Nephron (organoid): ENCODE measurements around the gene ITGA7.

ENCODE experiments used
- H3K27ac Mint-ChIP-seq, 3 experiments: 2 replicates each; pipeline ENCODE4 v1.8.0; 2020; ENCODE audit warnings: mixed read lengths in 3 of 3, mild to moderate bottlenecking in 2 of 3, moderate library complexity in 1 of 3
- H3K27me3 Mint-ChIP-seq: 2 replicates; pipeline ENCODE4 v1.8.0; 2021; ENCODE audit warnings: low read depth, mild to moderate bottlenecking, moderate library complexity, mixed read lengths
- H3K36me3 Mint-ChIP-seq: 2 replicates; pipeline ENCODE4 v1.8.0; 2020; ENCODE audit warnings: low read depth, mixed read lengths
- H3K4me1 Mint-ChIP-seq: 2 replicates; pipeline ENCODE4 v1.8.0; 2020; ENCODE audit warnings: mixed read lengths
- H3K4me3 Mint-ChIP-seq, 3 experiments: 2 replicates each; pipeline ENCODE4 v1.8.0; 2020; ENCODE audit warnings: mild to moderate bottlenecking in 3 of 3, mixed read lengths in 3 of 3, moderate library complexity in 2 of 3
- H3K9me3 Mint-ChIP-seq: 2 replicates; pipeline ENCODE4 v1.8.0; 2020; ENCODE audit warnings: mixed read lengths
- TF ChIP-seq, protein P1 (sequence below), 3 experiments: fragments of 200-600 bp; sonication (generic); IDR thresholded peaks; one replicate each; pipeline ENCODE4 v1.5.0; 2021; ENCODE audit warnings: antibody characterized with exemption in 3 of 3; ENCODE audit not compliant: unreplicated experiment in 3 of 3

ITGA7 gene

DNA sequence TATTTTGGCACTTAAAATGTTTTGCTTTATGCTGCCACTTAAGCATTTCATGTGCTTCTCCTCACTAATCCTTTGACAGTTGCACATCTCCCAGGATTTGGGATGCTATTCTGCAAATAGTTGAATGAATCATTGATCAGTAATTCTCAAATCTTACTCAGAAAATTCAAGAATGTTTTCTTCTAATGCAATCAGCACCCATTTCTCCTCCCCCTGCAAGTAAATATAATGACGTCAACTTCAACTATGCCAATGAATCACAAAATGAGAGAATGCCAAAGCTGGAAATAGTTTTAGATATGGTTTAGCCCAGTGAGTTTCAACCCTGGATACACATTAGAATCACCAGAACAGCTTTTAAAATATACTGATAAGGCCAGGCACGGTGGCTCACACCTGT, 6.0 kb upstream of the ITGA7 start:
- H3K36me3 Mint-ChIP-seq: no peaks in the 10 kb centered on the region
- peak overlapping the region in 1 of 3 experiments; percentile 13 for H3K27ac Mint-ChIP-seq
- TF ChIP-seq, protein P1, sequence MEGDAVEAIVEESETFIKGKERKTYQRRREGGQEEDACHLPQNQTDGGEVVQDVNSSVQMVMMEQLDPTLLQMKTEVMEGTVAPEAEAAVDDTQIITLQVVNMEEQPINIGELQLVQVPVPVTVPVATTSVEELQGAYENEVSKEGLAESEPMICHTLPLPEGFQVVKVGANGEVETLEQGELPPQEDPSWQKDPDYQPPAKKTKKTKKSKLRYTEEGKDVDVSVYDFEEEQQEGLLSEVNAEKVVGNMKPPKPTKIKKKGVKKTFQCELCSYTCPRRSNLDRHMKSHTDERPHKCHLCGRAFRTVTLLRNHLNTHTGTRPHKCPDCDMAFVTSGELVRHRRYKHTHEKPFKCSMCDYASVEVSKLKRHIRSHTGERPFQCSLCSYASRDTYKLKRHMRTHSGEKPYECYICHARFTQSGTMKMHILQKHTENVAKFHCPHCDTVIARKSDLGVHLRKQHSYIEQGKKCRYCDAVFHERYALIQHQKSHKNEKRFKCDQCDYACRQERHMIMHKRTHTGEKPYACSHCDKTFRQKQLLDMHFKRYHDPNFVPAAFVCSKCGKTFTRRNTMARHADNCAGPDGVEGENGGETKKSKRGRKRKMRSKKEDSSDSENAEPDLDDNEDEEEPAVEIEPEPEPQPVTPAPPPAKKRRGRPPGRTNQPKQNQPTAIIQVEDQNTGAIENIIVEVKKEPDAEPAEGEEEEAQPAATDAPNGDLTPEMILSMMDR (IDR thresholded peaks at IDR 0.05; ENCODE audit: unreplicated experiment in 3 of 3): no peak
- H3K9me3 Mint-ChIP-seq: no peaks in the 10 kb centered on the region
- H3K27me3 Mint-ChIP-seq: peaks cover 24% of the 10 kb centered on the region
- peaks cover 63% of the 10 kb centered on the region for H3K4me1 Mint-ChIP-seq
- peak overlapping the region; percentile 40 to 62 (median 47) for H3K4me3 Mint-ChIP-seq

DNA sequence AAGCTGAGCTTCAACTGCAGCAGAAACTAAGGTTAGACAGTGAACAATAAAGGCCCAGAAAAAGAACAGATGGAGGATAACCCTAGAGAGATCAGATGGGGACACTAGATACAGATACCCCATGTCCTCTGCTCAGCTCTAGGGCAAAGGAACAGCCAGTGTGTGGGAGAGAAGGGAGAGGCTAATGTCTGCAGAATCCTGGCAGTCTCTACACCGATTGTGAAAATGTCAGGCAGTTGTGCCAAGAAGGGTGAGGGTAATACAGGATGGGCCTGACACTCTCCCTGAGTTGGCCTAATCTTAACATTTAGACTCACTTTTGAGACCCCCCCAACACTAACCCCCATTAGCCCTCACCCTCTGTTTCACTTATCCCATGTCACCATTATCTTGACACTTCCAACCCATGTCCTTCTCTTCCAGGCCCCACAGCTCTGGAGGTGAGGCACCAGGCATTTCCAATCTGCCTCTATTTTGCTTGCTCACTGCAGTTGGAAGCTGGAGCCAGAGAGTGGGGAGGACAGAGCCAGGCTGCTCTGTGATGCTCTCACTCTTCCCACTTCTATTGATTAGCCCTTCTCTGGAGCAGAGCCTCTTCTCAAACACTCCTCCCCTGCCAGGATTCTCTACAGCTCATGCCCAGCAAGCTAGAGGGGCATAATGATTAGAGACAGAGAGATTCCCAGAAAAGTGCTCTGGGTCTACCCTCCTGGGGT, 5.2 kb upstream of the ITGA7 start:
- H3K9me3 Mint-ChIP-seq: no peaks in the 10 kb centered on the region
- peaks cover 63% of the 10 kb centered on the region for H3K4me1 Mint-ChIP-seq
- TF ChIP-seq, protein P1 (IDR thresholded peaks at IDR 0.05; ENCODE audit: unreplicated experiment in 3 of 3): no peak
- no peaks in the 10 kb centered on the region for H3K36me3 Mint-ChIP-seq
- H3K27ac Mint-ChIP-seq: peak overlapping the region; percentile 89 to 92 (median 89)
- peaks cover 31% of the 10 kb centered on the region for H3K27me3 Mint-ChIP-seq
- H3K4me3 Mint-ChIP-seq: peak overlapping the region; percentile 1 to 75 (median 75)

DNA sequence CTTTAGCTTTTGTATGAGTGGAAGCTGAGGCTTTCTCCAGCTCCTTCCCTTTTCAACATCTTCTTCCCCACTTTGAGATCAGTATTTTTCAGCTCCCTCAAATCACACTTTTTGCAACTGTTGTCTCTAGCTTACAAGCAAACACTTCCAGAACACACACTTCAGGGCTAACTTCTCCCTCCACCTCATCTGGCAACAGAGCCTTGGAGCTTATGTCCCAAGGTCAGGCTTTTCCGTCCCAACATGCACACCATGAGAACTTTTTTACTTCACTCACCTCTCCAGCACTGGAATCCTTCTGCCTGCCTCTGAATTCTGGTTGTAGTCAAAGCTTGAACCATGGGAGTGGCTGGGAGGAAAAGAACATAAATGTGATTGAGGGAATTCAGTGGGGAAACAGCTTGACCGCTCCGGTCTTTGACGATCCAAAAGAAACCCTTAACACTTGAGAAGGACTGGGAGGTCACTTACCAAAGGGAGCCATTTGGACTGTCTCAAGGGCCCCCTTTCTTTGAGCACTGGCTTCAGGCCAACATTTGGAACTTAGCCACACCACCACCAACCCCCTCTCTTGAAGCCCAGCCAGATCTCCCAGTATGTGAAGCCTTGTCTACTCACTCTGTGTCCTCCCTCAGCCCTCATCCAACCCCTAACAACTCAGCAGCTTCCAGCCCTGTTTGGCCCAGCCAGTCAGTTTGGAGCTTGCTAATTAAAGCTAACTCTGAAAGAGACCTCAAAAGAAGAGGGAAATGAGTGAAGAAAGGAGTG, 4.3 kb upstream of the ITGA7 start:
- Mint-ChIP-seq H3K27ac (peak overlapping the region; percentile 89 to 92 (median 89)), H3K4me1 (peaks cover 58% of the 10 kb centered on the region), H3K36me3 (no peaks in the 10 kb centered on the region), H3K9me3 (no peaks in the 10 kb centered on the region), H3K4me3 (peak overlapping the region; percentile 26 to 75 (median 75)), H3K27me3 (peaks cover 33% of the 10 kb centered on the region)
- TF ChIP-seq, protein P1 (IDR thresholded peaks at IDR 0.05; ENCODE audit: unreplicated experiment in 3 of 3): no peak

DNA sequence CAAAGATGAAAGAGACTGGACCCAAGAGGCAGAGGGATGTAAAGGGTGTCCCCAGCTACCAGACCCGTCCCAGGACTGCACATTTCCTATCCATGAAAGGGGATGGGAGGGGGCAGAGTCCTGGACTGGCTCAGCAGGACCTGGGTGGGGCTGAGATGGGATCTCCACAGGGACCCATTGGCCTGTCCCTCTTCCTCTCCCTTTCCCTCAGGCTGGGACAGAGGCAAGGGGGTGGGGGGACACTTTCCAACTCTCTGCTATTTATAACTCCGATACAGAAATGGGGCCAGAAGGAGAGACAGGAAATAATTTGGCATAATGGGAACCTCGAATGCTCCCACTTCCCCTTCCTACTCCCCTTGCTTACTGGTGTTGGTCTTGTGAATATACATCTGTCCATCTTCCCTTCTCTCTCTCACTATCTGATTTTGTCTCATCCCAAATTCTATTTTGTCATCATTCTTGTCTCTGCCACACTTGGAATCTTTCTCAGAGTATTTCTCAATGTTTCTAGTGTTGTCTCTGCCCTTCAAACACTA, 1.1 kb upstream of the ITGA7 start:
- H3K27me3 Mint-ChIP-seq: peaks cover 41% of the 10 kb centered on the region
- no peaks in the 10 kb centered on the region for H3K9me3 Mint-ChIP-seq
- TF ChIP-seq, protein P1 (IDR thresholded peaks at IDR 0.05; ENCODE audit: unreplicated experiment in 3 of 3): no peak
- H3K4me1 Mint-ChIP-seq: peaks cover 75% of the 10 kb centered on the region
- H3K4me3 Mint-ChIP-seq: peak overlapping the region; percentile 59 to 87 (median 82)
- H3K36me3 Mint-ChIP-seq: no peaks in the 10 kb centered on the region
- H3K27ac Mint-ChIP-seq: peak overlapping the region in 2 of 3 experiments; percentile 19 to 50

DNA sequence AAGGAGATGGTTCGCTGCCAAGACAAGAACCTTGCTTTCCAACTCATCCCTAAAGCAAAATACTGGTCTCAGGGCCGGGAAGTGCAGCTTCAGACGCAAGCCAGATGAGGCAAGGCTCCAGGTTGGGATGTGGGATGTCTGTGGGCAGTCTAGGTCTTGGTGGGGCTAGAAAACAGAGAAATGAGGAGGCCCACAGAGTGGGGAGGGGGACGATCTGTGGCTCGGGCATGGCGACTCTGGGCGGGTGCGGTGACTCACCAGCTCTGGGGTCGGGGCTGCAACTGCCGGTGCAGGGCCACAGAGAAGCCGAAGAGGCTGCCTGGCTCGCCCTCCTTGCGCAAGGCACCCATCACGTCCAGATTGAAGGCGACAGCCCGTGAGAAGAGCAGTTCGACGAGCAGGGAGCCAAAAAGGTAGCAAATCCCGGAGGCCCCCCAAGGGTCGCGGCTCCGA, 459 bp downstream of the ITGA7 start:
- no peaks in the 10 kb centered on the region for H3K36me3 Mint-ChIP-seq
- TF ChIP-seq, protein P1 (IDR thresholded peaks at IDR 0.05; ENCODE audit: unreplicated experiment in 3 of 3): no peak
- peaks cover 80% of the 10 kb centered on the region for H3K4me1 Mint-ChIP-seq
- H3K4me3 Mint-ChIP-seq: peak overlapping the region; percentile 82 to 90 (median 90)
- H3K27me3 Mint-ChIP-seq: peaks cover 41% of the 10 kb centered on the region
- no peaks in the 10 kb centered on the region for H3K9me3 Mint-ChIP-seq
- peak overlapping the region in 2 of 3 experiments; percentile 44 to 89 for H3K27ac Mint-ChIP-seq
